HEK293 (cell line): ENCODE measurements around the gene CYB561D2.

Experiments
- CTCF ChIP-seq: fragments of 450-650 bp; formaldehyde crosslinking; IDR thresholded peaks from 2 replicates; pipeline ENCODE4 v1.5.1; 2016; ENCODE audit warnings: missing biosample characterization, missing genetic modification characterization
- MYNN ChIP-seq: fragments of 450-650 bp; formaldehyde crosslinking; IDR thresholded peaks from 2 replicates; pipeline ENCODE4 v1.5.1; 2016; ENCODE audit warnings: missing biosample characterization, missing genetic modification characterization, borderline replicate concordance
- YY1 ChIP-seq: fragments of 450-650 bp; formaldehyde crosslinking; IDR thresholded peaks from 2 replicates; pipeline ENCODE4 v1.5.1; 2018; ENCODE audit warnings: missing biosample characterization, missing genetic modification characterization
- ZBTB11 ChIP-seq: fragments of 450-650 bp; formaldehyde crosslinking; conservative IDR thresholded peaks from 2 replicates; pipeline ENCODE4 v1.5.1; 2016; ENCODE audit warnings: low read depth, missing biosample characterization, missing genetic modification characterization
- ZFP69B ChIP-seq: fragments of 450-650 bp; formaldehyde crosslinking; IDR thresholded peaks from 2 replicates; pipeline ENCODE4 v1.5.1; 2016; ENCODE audit warnings: missing biosample characterization, missing genetic modification characterization
- ZNF610 ChIP-seq: fragments of 450-650 bp; formaldehyde crosslinking; IDR thresholded peaks from 2 replicates; pipeline ENCODE4 v1.5.1; 2016; ENCODE audit warnings: missing biosample characterization, missing genetic modification characterization, borderline replicate concordance
- ZNF660 ChIP-seq: fragments of 450-650 bp; IDR thresholded peaks from 2 replicates; pipeline ENCODE4 v1.5.1; 2018; ENCODE audit warnings: missing biosample characterization, mild to moderate bottlenecking, missing genetic modification characterization
- ZNF76 ChIP-seq: fragments of 450-650 bp; formaldehyde crosslinking; IDR thresholded peaks from 2 replicates; pipeline ENCODE4; 2016; ENCODE audit warnings: low read depth, missing biosample characterization, missing genetic modification characterization, borderline replicate concordance
- ZNF777 ChIP-seq: fragments of 450-650 bp; formaldehyde crosslinking; IDR thresholded peaks from 2 replicates; pipeline ENCODE4 v1.5.1; 2017; ENCODE audit warnings: missing biosample characterization, missing genetic modification characterization, borderline replicate concordance

GRCh38 chr3:50342813-50343633, 7.6 kb upstream of the CYB561D2 start:
- TF ChIP-seq ZFP69B (tag by site-specific recombination) (no peak), CTCF (tag by site-specific recombination) (no peak), ZNF76 (no peak), ZNF660 (no peak), YY1 (tag by site-specific recombination) (no peak), MYNN (tag by site-specific recombination) (no peak), ZNF610 (tag by site-specific recombination) (no peak), ZNF777 (tag by site-specific recombination) (no peak), ZBTB11 (tag by site-specific recombination) (no peak)
